ENCODE data around the gene CLDN6.
A peak's percentile ranks its signal among the peaks of the same experiment; 100 is the strongest.

CLDN6 gene

DNA sequence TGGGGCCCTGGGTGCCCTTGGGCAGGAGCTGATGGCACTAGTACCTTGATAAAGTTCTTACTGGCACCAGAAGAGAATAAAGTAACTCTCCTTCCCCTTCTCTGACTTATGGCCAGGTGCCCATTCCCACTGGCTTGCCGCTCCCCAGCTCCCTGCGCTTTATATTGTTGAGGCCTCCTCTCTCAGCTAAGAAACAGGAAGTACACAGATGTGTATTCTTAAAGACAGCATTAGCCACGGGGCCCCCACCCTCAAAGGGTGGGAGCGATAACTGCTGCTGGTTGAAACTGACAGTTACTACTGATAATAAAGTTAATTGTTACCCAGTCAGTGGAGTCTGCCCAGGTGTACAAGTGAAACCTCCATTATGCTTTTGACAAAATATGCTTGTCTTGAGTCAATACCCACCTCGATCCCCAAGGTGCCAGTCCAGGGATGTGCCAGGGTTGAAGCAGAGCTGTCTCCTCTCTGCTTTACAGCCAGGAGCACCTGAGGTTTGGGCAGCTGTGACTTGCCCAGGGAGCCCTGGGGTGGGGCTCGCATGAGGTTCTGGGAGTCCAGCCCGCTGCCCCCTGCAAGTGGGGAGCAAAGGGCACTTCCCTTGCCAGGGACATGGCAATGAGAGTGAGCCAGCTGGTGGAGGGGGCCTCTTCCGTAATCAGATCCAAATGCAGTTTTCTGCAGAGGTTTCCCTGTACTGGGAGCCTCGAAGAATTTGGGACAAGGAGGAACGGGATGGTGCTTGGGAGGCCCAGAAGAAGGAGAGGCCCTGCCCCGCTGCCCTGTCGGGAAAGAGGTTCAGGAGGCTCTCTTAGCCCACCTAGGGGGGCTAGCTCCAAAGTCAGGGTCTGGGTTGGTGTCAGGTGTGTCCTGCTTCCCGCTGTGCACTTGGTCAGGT, 10.7 kb downstream of the CLDN6 start:
- H3K36me3 Mint-ChIP-seq (ENCODE audit: low read depth) = peaks cover 5% of the 10 kb centered on the region
- H3K9me3 Mint-ChIP-seq = no peaks in the 10 kb centered on the region
- peaks cover 10% of the 10 kb centered on the region for H3K27me3 Mint-ChIP-seq (ENCODE audit: low read depth)
- peak overlapping the region; percentile 70 for H3K4me3 Mint-ChIP-seq
- DNase-seq (ENCODE audit: low spot score) = no peak
- no peak overlapping the region for H3K27ac Mint-ChIP-seq
- peaks cover 32% of the 10 kb centered on the region for H3K4me1 Mint-ChIP-seq (ENCODE audit: low read depth)

GRCh38 chr16:3004781-3005284, 13.2 kb downstream of the CLDN6 start:
- no peak overlapping the region for H3K27ac Mint-ChIP-seq

GRCh38 chr16:3004319-3004718, 13.7 kb downstream of the CLDN6 start:
- Mint-ChIP-seq H3K27ac (no peak overlapping the region), H3K27me3 (ENCODE audit: low read depth) (peaks cover 10% of the 10 kb centered on the region), H3K4me3 (no peak overlapping the region), H3K9me3 (no peaks in the 10 kb centered on the region), H3K36me3 (ENCODE audit: low read depth) (peaks cover 5% of the 10 kb centered on the region), H3K4me1 (ENCODE audit: low read depth) (peaks cover 32% of the 10 kb centered on the region)
- DNase-seq (ENCODE audit: low spot score) = peak; percentile 25

More at GRCh38 chr16:3004781-3005284, 13.2 kb downstream of the CLDN6 start:
- Mint-ChIP-seq H3K4me1 (ENCODE audit: low read depth) (peaks cover 32% of the 10 kb centered on the region), H3K4me3 (peak overlapping the region; percentile 80), H3K36me3 (ENCODE audit: low read depth) (peaks cover 5% of the 10 kb centered on the region), H3K27me3 (ENCODE audit: low read depth) (peaks cover 10% of the 10 kb centered on the region), H3K9me3 (no peaks in the 10 kb centered on the region)
- DNase-seq (ENCODE audit: low spot score) = no peak

DNA sequence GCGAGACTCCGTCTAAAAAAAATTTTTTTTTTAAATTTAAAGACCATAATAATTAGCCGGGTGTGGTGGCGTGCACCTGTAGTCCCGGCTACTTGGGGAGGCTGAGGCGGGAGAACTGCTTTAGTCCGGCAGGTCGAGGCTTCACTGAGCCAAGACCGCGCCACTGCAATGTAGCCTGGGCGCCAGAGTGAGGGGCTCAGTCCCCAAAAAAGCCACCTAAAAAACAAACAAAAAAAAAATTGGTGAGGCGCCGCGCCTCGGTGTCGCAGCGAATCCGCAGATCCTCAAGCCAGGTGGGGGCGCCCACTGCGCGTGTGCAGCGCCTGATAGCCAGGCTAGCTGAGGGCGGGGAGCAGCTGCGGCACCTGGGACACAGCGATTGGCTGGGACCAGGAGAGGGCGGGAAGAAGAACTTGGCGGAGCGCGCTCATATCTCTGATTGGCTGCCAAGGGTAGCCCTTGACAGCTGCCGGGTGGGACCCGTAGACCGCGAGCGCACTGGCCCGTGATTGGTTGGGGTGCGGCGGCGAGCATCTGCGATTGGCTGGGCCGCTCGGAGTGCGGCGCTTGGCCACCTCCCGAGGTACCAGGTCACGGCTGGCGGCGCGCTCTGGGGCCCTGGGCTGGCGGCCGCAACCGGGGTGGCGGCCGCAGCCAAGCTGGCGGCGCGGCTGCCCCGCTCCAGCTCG, 14.3 kb downstream of the CLDN6 start:
- Mint-ChIP-seq H3K27ac (peak overlapping the region; percentile 17), H3K9me3 (no peaks in the 10 kb centered on the region)

DNA sequence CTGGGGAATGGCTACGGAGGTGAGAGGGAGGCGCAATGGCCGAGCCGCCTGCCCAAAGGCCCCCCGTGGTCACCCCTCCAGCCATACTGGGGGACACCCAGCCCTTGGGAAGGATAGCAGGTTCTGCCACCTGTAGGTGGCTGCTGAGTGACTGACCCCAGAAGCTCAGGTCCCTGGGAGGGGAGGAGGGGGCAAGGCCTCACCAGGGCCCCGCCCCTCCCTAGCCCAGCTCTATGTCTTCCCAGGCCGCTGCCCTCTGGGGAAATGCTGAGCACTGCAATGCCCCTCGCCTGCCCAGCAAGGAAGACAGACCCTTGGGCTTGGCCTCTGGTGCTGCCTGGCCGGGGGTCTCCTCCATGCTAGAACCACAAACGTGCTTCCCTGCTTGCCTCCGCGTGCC, 16.7 kb downstream of the CLDN6 start:
- H3K4me1 Mint-ChIP-seq (ENCODE audit: low read depth) = peaks cover 7% of the 10 kb centered on the region
- H3K36me3 Mint-ChIP-seq (ENCODE audit: low read depth) = no peaks in the 10 kb centered on the region
- H3K4me3 Mint-ChIP-seq = no peak overlapping the region
- H3K27ac Mint-ChIP-seq = no peak overlapping the region
- DNase-seq (ENCODE audit: low spot score) = no peak
- H3K9me3 Mint-ChIP-seq = no peaks in the 10 kb centered on the region
- H3K27me3 Mint-ChIP-seq (ENCODE audit: low read depth) = peaks cover 4% of the 10 kb centered on the region

More for the DNA sequence above, 14.3 kb downstream of the CLDN6 start:
- Mint-ChIP-seq H3K4me3 (peak overlapping the region; percentile 67), H3K4me1 (ENCODE audit: low read depth) (peaks cover 30% of the 10 kb centered on the region), H3K27me3 (ENCODE audit: low read depth) (peaks cover 10% of the 10 kb centered on the region), H3K36me3 (ENCODE audit: low read depth) (peaks cover 5% of the 10 kb centered on the region)
- peak; percentile 98 for DNase-seq (ENCODE audit: low spot score)

DNA sequence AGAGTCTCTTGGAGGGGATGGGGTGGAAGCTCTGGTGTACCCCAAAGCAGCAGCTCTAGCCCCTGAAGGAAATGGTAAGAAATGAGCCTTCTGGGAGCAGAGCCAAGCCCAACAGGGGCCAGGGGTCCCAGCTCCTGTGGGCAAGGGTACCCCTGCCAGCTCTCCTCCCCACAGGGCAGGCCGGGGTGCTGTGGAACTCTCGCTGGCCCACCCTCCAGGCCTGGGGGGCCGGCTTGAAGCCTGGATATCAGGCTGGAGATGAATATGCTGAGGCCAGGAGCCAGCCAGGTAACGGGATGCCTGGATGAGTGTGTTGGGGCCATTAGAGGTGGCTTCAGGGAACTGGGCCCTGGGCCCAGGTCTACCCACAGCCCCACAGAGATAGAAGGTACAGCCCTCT, 17.4 kb downstream of the CLDN6 start:
- H3K9me3 Mint-ChIP-seq = no peaks in the 10 kb centered on the region
- DNase-seq (ENCODE audit: low spot score) = no peak
- H3K27me3 Mint-ChIP-seq (ENCODE audit: low read depth) = peaks cover 4% of the 10 kb centered on the region
- no peaks in the 10 kb centered on the region for H3K36me3 Mint-ChIP-seq (ENCODE audit: low read depth)
- H3K4me1 Mint-ChIP-seq (ENCODE audit: low read depth) = peaks cover 4% of the 10 kb centered on the region
- no peak overlapping the region for H3K27ac Mint-ChIP-seq
- H3K4me3 Mint-ChIP-seq = no peak overlapping the region

GRCh38 chr16:2999929-3000328, 18.1 kb downstream of the CLDN6 start:
- DNase-seq (ENCODE audit: low spot score) = no peak
- Mint-ChIP-seq H3K27me3 (ENCODE audit: low read depth) (peaks cover 3% of the 10 kb centered on the region), H3K4me1 (ENCODE audit: low read depth) (peaks cover 3% of the 10 kb centered on the region), H3K4me3 (no peak overlapping the region), H3K36me3 (ENCODE audit: low read depth) (no peaks in the 10 kb centered on the region), H3K9me3 (no peaks in the 10 kb centered on the region), H3K27ac (no peak overlapping the region)

- Mint-ChIP-seq H3K4me1 (ENCODE audit: low read depth) (no peaks in the 10 kb centered on the region), H3K4me3 (no peak overlapping the region), H3K27ac (no peak overlapping the region), H3K27me3 (ENCODE audit: low read depth) (no peaks in the 10 kb centered on the region), H3K9me3 (no peaks in the 10 kb centered on the region), H3K36me3 (ENCODE audit: low read depth) (no peaks in the 10 kb centered on the region)
- DNase-seq (ENCODE audit: low spot score) = no peak
Observed at GRCh38 chr16:2996298-2996697, 21.7 kb downstream of the CLDN6 start.

DNA sequence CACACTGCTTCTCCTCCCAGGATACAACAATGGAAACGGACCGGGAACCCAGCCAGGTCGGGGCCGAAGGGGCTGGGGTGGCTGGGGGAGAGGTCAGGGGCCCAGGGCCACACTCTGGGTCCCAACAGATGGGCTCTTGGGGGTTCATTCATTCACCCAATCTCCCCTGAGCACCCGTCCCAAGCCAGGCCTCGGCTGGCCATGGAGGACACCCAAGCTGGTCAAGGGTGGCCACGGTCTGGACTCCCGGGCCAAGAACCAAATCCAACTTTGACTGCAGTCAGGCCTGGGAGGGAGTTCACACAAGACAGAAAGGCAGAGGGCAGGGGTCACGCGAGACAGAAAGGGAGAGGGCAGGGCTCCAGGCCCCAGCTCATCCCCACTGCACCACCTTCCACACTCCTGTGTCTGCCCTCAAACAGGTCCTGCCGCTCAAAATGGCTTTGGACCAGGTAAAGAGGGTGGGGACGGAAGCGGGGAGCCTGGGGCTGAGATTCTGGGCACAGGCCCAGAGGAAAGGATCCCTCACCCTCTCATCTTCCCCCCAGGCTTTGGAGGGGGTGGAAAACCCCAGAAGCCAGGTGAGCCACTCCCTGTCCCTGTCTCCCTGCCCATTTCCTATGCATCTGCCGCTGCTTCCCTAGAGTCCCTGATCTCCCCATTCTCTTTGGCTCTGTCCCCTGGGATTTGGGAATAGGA, 25.5 kb downstream of the CLDN6 start:
- H3K4me3 Mint-ChIP-seq = no peak overlapping the region
- no peaks in the 10 kb centered on the region for H3K9me3 Mint-ChIP-seq
- H3K36me3 Mint-ChIP-seq (ENCODE audit: low read depth) = no peaks in the 10 kb centered on the region
- no peaks in the 10 kb centered on the region for H3K27me3 Mint-ChIP-seq (ENCODE audit: low read depth)
- no peaks in the 10 kb centered on the region for H3K4me1 Mint-ChIP-seq (ENCODE audit: low read depth)
- no peak overlapping the region for H3K27ac Mint-ChIP-seq
- DNase-seq (ENCODE audit: low spot score) = no peak

DNA sequence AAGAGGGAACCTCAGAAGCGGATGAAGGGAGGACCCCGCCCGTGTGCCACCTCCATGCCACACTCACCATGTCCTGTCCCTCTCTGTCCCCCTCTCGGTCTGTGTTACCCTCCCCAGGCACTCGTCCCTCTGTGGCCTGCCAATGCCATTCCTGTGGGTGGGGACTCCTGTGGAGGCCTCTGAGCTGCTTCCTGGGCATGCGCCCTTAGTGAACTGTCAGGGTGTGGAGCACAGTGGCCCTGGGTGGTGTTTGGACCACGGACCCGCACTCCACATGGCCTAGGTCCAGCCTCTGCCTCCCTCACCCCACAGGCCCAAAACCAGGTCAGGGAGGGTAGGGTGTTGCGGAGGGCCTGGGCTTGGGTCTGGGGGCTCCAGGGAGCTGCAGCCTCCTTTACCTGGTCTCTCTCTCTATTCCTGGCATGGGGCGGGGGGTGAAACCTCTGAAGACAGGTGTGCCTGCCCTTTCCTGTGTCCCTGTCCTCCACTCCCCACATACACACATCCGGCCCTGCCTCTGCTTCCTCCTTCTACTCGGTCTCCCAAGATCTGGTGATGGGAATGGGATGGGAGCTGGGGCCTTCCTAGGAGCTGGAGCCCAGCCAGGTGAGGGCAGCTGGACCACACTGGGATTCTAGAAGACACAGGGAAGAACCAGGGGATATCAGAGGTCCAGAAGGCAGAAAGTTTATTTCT, 26.3 kb downstream of the CLDN6 start:
- no peaks in the 10 kb centered on the region for H3K27me3 Mint-ChIP-seq (ENCODE audit: low read depth)
- H3K9me3 Mint-ChIP-seq = no peaks in the 10 kb centered on the region
- DNase-seq (ENCODE audit: low spot score) = no peak
- H3K36me3 Mint-ChIP-seq (ENCODE audit: low read depth) = no peaks in the 10 kb centered on the region
- H3K4me1 Mint-ChIP-seq (ENCODE audit: low read depth) = no peaks in the 10 kb centered on the region
- no peak overlapping the region for H3K4me3 Mint-ChIP-seq
- H3K27ac Mint-ChIP-seq = no peak overlapping the region

DNA sequence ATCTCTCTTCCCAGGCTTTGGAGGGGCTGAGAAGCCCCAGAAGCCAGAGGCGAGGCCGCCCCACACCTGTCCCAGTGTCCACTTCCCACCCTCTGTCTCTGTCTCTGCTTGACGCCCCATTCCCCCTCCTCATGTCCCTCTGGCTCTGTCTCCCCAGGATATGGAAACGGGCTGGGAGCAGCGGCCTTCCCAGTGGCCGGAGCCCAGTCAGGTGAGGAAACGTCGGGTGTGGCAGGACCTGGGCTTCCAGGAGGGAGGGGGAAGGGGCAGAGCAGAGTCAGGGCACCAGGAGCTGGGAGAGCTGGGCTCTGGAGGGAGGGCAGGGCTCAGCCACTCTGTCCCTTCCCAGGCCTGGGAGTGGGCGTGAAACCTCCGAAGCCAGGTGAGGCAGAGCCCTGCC, 27.1 kb downstream of the CLDN6 start:
- DNase-seq (ENCODE audit: low spot score) = no peak
- Mint-ChIP-seq H3K27ac (no peak overlapping the region), H3K4me3 (no peak overlapping the region), H3K9me3 (no peaks in the 10 kb centered on the region), H3K4me1 (ENCODE audit: low read depth) (no peaks in the 10 kb centered on the region), H3K27me3 (ENCODE audit: low read depth) (no peaks in the 10 kb centered on the region), H3K36me3 (ENCODE audit: low read depth) (no peaks in the 10 kb centered on the region)

- no peak overlapping the region for H3K4me3 Mint-ChIP-seq
- H3K27ac Mint-ChIP-seq = no peak overlapping the region
- H3K27me3 Mint-ChIP-seq (ENCODE audit: low read depth) = no peaks in the 10 kb centered on the region
- H3K36me3 Mint-ChIP-seq (ENCODE audit: low read depth) = no peaks in the 10 kb centered on the region
- DNase-seq (ENCODE audit: low spot score) = no peak
- H3K9me3 Mint-ChIP-seq = no peaks in the 10 kb centered on the region
- H3K4me1 Mint-ChIP-seq (ENCODE audit: low read depth) = peaks cover 3% of the 10 kb centered on the region
Observed at GRCh38 chr16:2988590-2989099, 29.3 kb downstream of the CLDN6 start.

DNA sequence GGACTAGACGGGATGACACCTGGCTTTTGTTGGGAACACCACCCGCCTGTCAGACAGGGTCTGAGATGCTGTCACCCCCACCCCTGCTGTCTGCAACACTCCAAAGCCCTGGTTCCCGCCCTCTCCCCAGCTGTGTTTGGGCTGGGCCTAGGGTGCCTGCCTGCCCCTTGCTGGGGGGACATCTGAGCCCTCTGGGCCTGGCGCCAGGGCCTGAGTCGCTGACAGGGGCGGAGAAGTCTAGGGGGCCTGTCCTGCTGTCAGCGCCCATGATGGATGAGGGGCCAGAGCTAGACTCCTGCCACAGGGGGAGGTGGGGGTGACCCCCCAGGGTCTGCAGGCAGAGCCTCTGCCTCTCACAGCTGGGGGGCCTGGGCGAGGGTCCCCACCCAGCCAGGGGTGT, 30.1 kb downstream of the CLDN6 start:
- Mint-ChIP-seq H3K4me1 (ENCODE audit: low read depth) (peaks cover 3% of the 10 kb centered on the region), H3K9me3 (no peaks in the 10 kb centered on the region), H3K36me3 (ENCODE audit: low read depth) (no peaks in the 10 kb centered on the region), H3K4me3 (no peak overlapping the region), H3K27me3 (ENCODE audit: low read depth) (no peaks in the 10 kb centered on the region), H3K27ac (no peak overlapping the region)
- no peak for DNase-seq (ENCODE audit: low spot score)

All from T-helper 2 cell treated with Interferon-gamma antibody and Interleukin-4, amounts not matched to agents 5 μg/mL and 100 μg/mL, for 36 hours (primary cell).